ENCODE measurements around the gene HDAC11.

Gene HDAC11

DNA sequence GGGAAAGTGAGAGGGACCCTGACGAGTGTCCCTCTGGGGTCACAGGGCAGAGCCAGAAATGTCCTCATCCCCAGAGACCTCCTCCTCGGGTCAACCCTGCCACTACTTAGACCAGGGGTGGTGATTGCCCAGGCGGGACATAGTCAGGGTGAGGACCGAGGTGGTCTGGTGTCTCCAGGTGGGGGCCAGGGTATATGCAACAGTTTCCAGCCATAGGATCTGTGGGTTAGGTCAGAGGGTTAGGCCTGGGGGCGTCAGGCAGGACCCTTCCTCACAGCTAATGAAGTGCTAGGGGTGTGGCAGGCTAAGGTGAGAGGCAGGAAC, 46.5 kb downstream of the HDAC11 start:
- DNase-seq = no peak

DNA sequence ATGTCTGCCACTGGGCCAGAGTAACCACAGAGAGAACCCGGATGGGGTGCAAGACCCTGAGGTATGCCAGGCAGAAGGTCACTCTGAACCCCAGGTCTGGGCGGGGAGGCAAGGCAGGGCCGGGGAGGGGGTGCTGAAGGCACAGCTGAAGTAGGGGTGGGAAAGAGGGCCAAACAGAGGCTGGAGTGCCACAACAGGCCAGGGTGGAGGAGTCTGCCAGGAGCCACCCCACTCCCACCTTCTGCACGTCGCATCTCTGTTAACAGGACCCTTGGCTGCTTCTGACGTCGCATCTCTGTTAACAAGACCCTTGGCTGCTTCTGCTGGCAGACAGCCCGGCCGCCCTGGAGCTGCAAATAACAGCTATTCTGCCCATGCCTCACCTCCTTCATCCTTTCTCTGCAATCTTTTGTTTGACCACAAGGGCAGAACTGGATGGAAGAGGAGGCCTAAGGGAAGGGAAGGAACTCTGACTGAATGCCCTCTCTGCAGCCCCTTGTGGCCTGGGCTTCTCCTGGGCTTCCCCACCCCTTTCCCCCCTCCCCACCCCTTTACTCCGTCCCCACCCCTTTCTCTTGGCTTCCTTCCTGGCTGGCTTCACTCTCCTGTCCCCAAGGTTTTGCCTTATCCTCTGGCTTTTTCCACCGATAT, 48.2 kb downstream of the HDAC11 start:
- no peak for DNase-seq

DNA sequence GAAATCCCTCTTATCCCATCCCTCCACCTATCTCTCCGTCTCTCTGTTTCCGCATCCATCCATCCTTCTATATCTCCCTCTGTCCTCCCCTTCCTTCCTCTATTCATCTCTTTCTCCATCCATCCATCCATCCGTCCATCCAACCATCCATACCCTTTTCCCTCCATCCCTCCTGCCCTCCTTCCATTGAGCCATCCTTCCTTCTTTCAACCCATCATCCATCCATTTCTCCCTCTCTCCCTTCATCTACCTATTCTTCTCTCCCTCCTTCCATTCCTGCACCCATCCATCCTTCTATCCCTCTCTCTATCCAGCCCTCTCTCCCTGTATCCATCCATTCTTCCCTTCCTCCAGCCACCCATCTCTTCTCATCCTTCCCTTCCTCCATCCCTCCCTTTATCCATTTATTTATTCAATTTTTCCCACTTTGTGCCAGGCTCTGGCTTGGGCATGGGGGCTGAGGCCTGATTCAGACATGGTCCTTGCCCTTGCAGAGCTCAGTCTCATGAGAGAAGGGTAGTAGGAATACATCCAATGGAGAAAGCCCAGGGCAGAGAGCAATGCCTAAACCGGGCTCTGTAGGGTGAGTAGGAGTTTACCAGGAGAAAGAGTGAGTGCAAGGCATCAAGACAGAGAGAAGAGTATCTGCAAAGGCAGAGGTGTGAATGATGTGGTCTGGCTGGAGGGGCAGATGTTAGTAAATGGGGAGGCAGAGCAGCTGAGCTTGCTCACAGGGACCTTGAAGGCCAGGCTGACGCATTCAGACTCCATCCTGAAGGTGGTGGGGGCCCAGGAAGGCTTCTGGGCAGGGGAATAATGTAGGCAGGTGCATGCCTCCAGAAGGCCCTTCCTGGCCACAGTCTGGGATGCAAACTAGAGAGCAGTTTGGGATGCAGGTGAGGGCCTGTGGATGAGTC, 49.3 kb downstream of the HDAC11 start:
- no peak for DNase-seq

DNA sequence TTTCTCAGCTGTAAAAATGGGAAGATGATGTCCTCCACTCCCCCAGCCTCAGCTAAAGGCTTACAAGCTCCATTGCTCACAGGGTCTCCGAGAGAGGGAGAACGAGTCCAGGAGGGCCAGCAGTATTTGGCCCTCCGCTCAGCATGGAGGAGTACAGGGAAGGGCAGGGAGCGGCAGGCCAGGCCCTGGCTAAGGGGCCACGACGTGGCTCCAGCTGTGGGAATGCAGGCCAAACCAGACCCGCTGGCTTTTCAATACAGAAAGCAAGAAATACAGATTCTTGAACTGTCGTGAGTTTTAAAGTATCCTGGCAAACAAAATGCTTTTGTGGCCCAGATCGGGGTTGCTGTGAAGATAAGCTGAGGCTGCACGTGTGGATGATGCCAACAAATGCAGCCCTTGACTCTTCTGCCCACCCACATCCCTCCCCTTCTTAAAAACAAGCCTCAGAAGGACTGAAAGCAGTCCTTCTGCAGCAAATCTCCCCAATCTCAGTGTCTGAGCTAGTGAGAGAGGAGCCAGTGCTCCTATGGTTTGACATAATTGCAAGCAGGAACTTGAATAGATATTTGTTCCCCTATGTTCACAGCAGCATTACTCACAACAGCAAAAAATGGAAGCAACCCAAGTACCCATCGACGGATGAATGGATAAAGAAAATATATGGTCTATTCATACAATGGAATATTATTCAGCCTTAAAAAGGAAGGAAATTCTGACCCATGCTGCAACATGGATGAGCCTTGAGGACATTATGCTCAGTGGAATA, 50.3 kb downstream of the HDAC11 start:
- DNase-seq = no peak

DNA sequence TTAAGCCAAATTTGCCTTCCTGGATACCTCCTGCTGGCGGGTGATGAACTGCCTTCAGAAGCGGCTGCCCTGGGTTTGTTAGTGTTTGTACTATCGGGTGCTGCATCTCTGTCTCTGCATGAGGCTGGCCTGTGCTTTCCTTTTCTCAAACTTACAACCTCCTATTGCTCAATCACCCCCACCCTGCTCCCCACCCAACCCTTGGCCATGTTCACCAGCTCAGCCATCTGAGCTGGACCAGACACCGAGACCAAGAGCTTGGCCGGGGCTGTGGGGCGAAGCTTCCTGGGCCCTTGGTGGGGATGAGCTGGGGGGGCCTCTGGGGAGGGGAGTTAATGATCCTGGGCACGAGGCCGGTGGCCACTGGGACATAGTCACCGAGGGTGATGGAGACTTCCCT, 52.0 kb downstream of the HDAC11 start:
- DNase-seq = no peak

DNA sequence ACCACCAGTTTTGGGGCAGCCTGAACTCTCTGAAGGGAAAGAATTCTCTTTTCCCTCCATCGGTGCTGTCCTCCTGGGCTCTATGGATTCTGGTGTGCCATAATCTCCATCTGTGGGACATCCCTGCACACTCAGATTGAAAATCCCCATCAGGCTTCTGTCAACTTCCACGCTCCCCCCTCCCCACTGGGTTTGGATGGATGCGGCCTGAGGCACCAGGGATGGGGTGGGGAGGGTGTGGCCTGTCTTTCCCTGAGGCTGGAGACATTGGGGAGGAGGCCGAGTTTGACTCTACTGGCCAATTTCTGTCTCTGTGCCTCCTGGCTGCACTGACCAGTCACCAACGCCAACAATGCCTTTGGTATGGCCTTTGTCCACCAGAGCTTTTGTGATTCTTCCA, 52.5 kb downstream of the HDAC11 start:
- no peak for DNase-seq

DNA sequence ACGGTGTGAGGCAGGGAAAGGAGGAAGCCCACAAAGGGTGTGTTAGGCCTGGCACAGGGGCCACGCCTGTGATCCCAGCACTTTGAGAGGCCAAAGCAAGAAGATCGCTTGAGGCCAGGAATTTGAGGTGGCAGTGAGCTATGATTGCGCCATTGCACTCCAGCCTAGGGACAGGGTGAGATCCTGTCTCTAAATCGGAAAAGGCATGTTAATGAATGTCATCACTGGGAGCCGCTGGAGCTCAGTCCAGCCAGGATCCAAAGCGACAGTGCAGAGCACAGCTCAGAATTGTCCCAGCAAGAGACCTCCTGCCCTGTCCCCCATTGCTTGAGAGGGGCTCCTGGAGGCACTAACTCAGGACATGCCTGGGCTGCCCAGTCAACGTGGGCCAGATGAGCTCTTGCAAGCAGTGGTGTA, 53.8 kb downstream of the HDAC11 start:
- DNase-seq = no peak

DNA sequence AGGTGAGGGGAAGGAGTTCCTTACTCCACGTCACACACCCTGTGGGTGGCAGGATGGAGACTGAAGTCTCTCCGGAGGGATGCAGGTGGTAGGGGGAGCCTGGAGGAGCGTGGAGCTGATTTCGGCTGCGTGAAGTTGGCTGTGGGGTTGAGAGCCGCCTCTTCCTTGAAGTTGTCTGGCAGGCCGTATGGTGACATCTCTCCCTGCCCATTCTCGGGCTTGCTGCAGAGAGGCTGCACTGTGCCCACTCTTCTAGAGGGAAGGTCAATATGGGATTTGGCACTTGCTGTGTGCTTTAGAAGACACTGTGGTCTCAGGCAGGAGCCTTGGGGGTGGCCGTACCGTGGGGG, 55.4 kb downstream of the HDAC11 start:
- DNase-seq = no peak

DNA sequence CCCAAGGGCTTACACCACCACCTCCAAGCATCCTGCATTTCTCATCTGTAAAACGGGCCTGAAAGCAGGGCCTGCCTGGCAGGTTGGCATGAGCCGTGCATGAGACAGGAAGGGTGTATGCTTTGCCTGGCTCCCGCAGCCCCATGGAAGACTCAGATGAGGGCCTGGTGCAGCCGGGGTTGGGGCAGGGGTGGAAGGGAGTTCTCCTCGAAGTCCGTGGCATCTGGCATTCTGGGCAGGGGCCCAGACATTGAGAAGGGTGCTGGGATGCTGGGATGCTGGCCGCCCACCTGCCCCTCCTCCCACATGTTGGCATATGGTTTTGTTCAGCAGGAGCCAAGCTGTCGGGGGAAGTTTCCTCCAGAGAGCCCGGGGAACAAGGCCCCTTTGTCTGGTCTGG, 55.8 kb downstream of the HDAC11 start:
- no peak for DNase-seq

DNA sequence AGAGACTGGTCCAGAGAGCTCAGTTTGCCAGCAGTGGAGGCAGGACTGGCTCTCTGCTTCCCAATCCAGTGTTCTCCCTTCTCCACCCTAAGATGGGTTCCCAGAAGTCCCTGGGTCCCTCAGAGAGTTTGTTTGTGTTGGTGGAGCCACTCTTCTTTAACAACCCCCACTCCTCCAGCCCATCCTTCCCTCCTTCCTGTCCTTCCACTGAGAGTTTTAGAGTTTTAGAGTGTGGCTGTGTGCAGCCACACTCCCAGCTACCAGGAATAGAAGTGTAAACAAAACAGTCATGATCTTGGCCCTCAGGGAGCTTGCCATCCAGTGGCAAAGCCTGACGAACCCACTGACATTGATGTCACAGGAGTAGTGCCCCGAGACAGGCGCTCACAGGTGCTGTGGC, 56.3 kb downstream of the HDAC11 start:
- DNase-seq = no peak

DNA sequence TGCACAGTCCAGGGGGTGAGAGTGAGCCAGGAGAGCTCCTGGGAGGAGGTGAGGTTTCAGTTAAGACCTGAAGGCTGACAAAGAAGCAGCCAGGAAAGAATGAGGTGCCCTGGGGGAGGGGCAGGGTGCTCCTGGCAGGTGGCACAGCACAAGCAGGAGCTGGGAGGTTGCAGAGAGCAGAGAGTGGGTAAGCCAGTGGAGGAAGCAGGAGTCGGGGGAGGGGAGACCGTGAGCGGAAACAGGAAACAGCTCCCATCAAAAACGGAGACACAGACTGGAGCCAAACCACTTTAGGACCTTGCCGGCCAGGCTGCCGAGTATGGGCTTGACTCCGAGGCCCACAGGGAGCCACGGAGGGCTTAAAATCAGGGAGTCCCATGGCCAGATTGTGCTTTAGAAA, 56.7 kb downstream of the HDAC11 start:
- DNase-seq = no peak

DNA sequence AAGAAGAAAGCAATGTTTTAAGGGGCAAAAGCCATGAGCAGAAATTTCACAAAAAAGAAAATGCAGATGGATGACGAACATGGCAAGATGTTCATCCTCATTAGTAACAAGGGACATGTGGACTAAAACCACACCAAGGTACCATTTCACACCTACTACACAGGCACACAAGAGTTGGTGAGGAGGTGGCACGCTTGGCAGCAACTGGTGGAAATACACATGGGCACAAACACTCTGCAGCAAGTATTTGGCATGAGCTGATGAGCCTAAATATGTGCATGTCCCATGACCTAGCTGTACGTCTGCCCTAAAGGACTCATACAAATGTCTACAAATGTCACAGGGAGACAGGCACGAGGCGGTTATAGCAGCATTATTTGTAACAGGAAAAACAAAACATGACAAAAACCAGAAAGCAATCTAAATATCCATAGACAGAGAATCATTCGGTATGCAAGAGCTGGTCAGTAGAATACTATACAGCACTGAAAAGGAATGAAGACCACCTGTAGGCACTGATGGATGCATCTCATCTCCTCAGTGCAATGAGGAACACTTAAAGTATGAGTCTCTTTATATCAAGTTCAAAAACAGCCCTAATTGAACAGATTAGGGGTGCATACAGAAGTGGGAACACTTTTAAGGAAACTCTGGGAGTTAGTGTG, 57.3 kb downstream of the HDAC11 start:
- no peak for DNase-seq

DNA sequence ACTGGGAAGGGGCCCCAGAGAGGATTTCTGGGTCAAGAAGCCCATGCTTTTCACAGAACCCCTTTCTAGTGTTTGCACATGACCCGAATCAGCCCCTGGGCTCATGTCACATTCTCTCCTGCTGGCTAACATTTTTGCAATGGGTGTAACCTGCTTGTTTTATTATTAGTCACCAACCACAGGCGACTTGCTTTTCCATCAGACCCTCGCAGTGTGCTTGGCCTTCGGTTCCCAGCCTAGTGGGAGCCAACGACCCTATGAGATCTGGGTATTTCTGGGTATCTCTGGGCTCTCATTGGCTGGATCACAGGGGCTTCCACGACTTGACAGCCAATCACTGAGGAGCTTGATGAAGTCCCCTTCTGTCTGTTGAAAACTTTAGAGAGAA, 57.8 kb downstream of the HDAC11 start:
- no peak for DNase-seq

DNA sequence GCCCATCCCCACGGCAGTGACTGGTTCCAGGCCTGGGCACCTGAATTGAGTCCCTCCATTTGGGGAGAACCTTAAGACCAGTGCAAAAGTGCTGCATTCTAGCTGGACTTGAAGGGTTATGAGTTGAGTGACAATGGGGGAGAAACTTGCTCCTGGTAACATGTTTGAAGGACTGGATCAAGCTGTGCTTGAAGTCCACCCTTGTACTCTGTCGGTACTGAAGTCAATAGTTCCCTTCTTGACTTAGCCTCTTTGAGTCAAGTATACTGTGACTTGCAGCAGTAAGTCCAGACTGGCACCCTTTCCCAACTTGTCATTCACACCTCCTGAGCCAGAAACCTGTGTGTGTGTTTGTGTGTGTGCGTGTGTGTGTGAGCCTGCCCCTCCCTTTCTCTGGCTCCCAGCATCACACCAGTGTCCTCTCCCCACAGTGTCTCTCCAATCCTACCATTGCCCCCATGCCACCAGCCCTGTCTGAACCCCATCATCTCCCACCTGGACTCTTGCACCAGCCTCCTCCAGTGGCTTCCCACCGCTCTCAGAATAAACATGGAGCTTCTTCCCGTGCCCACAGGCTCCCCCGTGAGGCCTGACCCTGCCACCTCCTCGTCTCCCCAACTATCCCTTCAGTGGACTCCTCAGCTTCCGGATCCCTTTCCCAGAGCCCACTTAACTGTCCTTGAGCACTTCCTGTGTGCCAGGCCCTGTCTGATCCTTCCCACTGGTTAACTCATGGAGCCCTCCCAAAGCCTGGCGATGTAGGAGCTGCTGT, 58.6 kb downstream of the HDAC11 start:
- no peak for DNase-seq

DNA sequence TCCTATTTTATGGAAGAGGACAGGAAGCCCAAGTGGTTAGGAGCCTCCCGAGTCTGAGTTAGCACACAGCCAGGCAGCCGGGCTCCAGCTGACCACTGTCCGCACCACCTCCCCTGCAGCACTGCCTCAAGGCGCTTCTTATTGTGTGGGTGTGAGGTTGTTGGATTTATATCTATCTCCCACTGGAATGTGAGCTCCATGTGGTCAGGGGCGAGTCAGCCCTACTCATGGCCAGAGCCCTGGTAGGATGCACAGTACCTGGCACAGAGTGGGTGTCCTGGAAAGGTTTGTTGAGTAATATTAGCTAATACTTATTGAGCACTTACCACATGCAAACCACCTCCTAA, 59.2 kb downstream of the HDAC11 start:
- DNase-seq = no peak

DNA sequence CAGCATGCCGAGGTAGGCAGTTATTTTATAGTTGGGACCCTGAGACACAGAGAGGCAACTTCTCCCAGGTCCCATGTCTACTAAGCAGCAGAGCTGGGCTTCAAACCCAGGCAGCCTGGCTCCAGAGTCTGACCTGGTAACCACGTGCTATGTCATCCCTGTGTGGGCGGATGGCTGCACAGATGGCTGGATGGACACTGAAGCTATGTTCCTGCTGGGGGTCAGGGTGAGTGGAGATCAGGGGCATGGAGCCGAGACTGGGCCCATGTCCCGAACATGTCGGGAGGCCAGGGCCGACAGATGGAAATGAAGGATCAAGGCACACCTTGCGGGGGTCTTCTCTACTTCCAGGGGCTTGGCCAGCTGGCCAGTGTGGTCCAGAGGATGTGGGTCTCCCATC, 59.6 kb downstream of the HDAC11 start:
- no peak for DNase-seq

DNA sequence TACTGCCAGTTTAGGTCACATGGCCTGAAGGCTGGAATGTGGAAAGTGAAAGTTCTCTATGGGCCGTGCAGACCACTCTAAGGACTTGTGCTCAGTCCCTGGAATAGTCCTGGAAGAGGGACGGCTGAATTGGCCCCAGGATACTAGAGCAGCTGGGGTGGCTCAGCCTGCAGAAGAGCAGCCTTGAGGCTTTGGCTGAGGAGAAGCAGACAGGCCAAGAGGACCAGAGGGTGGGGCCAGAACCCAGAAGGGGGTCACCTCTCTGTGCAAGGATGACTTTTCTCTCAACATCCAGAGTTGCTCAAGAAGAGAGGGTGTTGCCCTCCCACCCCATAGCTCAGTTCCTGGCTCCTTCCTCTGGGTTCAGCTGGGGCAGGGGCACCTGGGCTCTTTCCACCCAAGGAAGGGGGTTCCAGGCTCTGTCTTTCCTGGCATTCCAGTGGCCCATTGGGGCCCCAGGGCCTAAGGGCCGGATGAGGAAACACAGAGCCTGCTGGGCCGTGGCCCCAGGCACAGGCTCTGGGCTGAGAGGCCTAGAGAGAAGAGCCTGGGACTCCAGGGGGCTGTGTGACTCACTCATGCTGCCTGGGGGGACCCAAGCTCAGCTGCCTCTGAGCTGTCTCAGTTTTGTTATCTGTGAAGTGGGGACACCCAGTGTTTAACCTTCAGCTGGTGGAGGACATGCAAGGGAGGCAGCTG, 60.3 kb downstream of the HDAC11 start:
- no peak for DNase-seq

DNA sequence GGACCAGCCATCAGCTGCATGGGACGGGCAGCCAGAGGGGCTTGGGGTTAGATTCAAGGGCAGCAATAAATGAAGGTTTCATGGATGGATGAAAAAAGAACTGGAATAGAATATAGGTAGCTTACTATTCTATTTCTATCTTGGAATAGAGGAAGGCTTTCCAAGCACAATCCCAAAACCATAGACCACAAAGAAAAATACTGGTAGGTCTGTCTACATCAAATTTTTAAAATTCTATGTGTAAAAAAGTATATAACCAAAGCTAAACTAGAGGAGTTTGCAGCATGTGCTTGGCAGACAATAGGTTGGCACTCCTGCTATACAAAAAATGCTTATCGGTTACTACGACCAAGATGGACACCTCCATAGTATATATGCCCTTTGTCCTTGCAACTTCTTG, 61.6 kb downstream of the HDAC11 start:
- DNase-seq = no peak

DNA sequence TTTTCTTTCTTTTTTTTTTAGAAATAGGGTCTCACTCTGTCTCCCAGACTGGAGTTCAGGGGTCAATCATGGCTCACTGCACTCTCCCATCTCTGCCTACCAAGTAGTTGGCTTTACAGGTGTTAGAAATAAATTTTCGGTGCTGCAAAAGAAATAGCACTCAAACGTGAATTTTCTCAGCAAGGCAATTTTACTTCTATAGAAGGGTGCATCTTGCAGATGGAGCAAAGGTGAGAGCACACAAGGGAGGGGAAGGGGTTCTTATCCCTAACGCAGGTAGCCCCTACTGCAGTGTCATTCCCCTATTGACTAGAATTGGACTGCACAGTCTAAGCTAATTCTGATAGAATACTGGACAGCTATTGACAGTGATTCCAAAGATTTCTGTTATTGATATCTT, 62.0 kb downstream of the HDAC11 start:
- DNase-seq = no peak

DNA sequence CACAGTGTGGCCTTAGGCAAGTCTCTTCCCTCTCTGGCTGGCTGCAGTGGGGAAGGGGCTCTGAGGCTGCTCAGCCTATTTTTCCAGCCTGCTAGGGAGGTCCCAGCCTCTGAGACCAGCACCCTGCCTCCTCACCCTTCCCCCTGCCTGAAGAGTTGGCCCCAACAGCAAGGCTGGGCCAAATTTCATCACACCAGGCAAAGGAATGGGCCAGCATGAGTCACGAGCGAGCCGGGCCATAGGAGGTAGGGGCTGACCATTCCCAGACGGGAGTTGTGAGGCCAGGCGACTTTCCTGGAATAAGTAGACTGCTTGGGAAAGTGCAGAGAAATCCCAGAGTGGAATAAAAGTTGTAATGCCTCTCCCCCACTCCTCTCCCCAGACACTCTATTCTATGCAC, 63.1 kb downstream of the HDAC11 start:
- DNase-seq = no peak

DNA sequence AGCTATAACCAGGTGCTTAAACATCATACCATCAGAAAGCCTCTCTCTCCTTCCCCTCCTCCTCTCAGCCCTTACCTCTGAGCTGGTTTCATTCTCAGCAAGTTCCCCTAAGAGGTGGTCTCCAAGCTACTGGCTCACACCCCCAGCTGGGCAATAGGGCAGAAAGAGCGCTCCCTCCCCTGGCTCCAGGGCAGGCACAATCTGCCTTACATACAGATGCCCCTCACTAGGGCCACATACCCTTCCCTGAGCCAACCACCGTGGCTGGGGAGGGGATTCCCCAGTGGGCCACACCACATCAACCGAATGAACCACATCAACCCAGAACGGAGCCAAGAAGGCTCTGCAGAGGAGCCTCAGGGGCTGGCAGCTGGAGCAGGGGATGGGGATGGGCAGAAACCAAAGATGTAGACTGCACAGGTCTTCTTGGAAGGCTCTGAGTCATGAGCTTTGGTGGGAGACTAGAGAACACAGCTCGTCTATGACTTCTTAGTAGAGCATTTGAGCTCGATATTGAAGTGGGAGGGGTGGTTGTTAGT, 64.3 kb downstream of the HDAC11 start:
- peak; percentile 52 for DNase-seq
